GM19397 (cell line): ENCODE measurements around the gene LRRK1.

Source experiments
- ATAC-seq: cut with Tn5 transposase; IDR thresholded peaks from one replicate; pipeline ENCODE4 v1.9.1; 2021; ENCODE audit warnings: mild to moderate bottlenecking, moderate library complexity; ENCODE audit not compliant: unreplicated experiment

Gene LRRK1

DNA sequence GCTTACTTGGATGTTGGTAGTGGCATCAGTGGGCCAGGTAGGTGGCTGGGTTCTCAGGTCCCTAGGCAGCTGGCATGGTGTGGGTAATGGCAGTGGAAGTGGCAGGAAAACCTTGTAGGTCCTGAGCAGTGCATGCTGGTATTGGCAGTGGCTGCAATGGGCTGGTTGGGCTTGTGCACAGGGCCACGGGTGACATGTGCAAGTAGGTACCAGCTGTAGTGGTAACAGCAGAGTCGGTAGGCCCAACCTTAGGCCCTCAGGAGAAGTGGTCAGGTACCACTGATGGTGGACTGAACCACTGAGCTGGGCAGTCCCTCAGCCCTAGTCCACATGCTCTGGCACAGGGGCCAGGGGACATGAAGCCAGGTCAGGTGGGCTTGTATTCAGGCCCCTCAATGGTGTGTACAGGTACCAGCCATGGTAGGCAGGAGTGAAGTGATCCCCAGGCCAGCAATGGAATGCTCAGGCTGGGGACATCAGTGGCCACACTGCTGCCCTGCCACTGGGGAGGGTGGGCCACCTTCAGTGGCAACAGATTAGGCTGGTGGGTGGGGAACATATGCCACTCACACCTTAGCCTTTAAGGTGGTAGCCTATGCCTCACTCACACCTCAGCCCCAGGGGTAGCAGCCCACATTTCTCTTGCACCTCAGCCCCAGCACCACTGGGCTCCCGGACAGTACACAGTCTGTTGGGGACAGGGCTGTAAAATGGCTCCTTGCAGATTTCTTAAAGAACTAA lies 118.1 kb downstream of the LRRK1 start:
- no peak for ATAC-seq

DNA sequence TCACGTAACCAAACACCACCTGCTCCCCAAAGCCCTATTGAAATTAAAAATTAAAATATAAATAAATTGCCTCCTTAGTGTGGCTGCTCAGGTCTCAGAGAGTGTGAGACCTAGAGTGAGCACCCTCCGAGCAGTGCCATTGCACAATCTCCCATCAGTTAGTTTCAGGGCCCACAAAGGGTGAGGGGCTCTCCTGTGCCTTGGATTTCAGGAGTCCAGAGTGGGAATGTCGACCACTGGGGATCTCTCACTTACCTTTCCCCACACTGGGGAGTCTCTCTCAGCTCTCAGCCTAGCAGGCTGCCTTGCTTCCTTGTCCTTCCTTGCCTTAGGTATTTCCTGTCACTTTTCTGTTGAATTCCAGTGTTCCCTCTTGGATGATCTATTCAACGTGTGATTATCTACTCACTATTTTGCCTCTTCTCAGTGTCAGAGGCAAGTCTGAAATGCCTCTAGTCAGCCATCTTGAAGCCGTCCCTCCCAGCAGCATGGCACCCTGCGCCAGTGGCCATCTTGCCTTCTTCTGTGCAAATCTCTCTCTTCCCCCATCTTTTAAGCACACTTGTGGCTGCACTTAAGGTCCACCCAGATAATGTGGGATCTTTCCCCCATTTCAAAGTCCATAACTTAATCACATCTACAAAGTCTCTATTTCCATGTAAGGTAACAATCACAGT lies 119.3 kb downstream of the LRRK1 start:
- ATAC-seq: no peak

DNA sequence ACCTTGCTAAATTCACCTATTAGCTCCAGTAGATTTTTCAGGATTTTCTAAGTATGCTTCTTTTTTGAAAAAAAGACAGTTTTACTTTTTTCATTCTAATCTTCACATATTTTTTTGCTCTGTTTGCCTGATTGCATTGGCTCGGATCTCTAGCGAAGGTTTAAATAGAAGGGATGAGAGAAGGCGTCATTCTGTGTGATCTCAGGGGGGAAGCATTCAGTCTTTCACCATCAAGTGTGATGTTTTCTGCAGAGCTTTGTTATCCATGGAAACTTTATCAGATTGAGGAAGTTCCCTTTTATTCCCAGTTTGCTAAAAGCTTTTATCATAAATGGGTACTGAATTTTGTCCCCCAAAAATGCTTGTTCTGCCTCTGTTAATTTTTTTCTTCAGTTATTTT lies 120.3 kb downstream of the LRRK1 start:
- ATAC-seq: no peak

DNA sequence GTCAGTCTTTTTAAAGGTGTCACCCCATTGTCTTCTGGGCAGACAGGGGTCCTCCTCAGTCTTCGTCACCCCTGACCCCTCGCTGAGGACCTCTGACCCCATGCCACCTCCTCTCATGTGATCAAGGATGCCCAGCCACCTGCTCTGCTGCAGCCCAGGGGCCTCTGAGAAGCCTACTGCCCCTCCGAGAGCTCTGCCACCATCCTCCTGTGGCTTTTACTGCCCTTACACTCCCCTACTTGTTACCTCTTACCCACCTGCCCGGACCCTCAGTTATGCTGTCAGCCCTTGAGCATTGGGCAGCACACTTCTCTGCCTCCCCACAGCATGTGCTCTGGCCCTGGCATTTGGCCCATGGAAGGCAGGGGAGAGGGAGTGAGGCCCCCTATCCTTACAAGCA lies 123.2 kb downstream of the LRRK1 start:
- no peak for ATAC-seq

DNA sequence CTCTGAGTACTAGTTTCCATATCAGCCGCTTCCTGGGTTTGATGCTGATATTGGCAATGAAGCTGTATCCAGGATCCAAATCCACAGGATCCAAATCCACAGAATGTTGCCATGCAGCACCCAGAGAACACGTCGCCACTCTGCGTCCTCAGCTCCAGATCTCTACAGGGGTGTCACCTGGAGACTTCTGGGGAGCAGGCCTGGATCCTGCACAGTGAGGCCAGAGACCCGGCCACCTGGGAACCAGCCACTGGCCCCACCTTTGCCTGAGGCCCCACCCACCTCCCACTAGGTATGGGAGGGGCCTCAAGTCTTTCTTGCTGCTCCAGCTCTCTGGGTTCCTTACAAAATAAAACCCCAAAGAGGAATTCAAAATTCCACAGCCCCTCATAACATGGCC lies 123.9 kb downstream of the LRRK1 start:
- ATAC-seq: no peak

DNA sequence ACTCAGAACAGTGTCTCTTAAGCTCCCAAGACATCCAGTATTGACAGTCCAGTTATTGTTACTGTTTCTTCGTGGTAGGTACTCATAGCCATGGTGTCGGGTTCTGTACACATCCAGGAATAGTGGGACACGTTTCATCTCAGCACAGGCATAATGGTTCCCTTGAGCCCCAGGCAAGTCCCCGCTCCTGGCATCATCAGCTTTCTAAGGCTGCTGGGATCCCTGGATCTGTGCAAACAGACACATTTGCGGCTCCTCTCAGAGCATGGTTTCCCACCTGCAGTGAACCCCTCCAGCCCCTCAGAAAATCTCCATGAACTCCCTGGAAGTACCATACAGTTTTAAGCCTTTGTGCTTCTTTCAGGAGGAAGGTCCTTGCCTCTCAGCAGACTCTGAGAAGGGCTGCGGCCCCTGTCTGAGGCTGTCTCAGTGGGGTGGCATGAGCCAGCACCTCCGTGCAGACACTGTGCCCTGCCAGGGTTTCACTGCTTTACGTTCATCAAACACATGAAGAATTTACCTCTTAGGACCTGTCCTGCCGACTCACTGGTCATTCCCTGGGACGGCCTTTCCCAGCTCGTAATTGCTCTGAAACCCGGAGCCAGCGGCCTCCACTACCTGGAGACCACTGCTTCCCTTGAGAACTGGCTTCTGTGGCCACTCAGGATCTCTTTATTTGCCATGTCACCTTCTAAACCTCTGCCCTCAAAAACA lies 124.9 kb downstream of the LRRK1 start:
- ATAC-seq: no peak

DNA sequence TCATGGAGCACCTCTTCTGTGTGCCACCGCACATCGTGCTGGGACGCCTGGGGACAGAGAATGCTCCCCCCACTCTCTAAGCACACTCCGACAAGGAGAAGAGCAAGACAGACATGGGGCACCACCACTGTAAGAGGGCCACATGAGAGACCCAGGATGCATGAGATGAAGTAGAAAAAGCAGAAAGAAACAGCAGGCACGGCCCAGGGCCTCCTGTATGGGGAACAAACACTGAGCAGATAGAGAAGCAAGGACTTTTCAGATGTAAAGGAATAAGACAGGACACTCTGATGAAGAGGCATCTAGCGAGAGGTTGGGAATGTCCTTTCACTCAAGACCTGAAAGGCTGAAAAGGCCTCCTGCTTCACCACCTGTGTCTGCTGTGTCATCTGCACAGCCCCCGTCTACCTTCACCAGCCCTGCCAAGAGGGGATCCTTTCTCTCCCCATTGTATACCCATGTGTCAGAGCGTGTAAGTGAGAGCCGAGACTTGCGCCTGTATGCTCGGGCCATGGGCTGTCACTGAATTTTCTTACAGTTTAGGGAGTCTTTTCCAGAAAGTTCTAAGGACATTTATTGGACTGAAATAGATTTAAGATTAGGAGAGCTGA lies 125.6 kb downstream of the LRRK1 start:
- no peak for ATAC-seq

DNA sequence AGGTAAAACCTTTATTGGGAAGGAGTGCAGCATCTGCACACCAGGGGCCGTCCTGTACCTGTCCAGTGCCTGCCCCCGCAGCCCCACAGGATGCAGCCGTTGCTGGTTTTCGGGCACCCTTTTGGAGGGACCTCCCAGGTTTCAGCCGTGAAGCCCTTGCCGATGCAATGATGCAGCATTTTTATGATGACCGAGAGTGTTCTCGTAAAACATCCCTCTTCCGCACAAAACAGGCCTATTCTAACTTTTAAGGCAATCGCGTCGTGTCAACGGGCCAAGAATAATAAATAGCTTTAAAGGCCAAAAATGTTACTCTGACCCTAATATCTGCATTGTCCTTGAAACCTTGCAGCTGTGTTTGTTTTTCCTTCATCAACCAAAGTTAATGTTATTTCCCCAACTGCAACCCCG lies 126.1 kb downstream of the LRRK1 start:
- ATAC-seq: no peak

DNA sequence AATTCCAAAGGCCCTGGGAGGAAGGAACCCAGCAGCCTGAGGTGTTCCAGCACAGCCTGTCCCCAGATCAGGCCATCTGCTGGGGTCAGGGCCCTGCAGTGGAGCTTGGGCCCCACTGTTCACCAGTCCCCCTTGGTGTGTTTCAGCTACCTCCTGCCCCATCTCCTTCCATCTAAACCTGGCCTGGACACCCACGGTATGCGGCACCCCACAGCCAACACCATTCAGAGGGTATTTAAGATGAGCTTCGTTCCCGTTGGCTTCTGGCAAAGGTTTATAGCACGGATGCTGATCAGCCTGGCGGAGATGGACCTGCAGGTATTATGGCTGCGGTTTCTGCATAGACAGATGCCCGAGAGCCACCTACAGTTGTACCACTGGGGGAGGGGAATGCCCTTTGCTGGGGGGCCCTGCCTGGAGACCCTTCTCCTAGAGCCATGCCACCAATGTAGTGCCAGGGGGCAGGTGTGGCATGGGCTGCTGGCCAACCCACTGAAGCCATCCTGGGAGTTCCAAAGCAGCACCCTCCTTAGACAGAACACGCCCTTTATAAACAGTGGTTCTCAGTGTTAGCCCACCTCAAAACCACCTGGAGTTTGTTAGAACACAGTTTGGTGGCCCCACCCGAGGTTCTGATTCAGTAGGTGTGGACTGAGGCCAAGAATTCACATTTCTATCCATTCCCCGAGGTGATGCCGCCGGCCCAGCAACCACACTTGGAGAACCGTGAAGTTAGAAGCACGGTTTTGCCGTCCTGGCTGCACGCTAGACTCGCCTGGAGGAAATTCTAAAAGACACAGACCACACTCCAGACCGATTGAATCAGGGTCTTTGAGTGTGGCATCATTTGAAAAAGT lies 126.9 kb downstream of the LRRK1 start:
- no peak for ATAC-seq

DNA sequence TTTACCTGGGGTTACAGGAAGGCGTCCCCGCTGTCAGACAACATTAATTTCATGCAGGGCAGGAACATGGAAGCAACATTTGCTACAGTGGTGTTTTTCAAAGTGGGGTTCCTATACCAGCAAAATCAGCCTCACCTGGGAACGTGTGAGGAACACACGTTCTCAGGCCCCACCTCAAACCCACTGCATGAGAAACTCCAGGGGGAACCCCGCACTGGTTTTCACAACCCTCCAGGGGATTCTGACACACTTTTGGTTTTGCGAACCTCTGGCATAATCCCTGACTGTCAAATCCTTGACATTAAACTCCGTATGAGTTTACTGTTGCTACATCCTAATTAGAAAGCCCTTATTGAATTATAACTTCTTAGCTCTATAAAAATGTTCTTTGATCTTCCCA lies 127.7 kb downstream of the LRRK1 start:
- ATAC-seq: no peak

DNA sequence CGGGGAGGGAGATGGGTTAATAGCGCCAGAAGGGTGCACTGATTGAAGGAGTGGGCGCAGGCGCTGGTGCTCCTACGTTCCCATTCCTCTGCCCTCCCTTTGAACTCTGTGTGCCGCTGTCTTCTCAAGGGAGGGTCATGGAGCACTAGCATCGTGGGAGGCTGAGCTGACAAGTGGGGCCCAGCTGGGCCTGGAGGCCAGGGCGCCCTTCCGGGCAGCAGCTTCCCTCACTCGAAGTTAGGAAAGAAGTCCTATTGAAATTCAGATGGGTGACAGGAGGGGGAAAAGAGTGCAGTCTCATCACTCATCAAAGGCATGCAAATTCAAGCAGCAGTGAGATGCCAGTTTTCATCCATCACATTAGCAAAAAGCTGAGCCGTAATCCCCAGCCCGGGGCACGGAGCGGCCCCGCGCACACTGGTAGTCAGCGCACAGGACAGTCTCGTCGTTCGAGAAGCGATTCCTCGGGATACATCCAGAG lies 128.2 kb downstream of the LRRK1 start:
- ATAC-seq: no peak

DNA sequence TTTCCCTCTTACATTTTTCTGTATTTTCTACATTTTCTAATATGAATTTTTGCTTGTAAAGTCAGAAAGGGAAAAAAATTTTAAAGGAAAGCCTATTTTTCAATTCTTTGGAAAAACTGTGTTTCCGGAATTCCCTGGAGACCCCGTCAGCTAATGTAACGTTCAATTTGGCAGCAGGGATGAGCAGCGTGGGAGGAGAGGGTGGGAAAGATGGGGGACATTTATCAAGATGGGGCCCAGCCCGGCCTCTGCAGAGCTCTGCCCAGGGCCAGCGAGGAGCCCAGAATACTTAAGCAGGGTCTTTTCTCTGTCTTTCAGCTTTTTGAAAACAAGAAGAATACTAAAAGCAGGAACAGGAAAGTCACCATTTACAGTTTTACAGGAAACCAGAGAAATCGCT lies 129.0 kb downstream of the LRRK1 start:
- no peak for ATAC-seq

DNA sequence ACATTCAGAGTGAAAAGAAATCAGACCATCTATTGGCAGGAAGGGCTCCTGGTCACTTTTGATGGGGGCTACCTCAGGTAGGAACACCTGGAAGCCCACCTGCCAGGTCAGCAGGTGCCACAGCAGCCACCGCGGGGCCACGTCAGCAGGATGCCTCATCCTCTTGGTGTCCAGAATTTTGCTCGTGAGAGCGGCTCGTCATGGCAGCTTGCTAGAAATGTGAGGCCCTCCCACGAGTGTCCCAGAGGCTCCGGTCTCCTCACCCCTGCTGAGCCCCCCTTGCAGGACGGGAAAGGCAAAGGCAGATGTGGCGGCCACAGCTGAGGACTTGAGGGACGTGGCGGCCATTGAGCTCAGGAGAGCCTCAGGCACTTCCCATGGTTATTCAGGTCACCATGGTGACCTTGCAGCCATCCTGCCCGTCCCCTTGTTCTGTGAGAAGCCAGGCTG lies 129.4 kb downstream of the LRRK1 start:
- ATAC-seq: no peak

DNA sequence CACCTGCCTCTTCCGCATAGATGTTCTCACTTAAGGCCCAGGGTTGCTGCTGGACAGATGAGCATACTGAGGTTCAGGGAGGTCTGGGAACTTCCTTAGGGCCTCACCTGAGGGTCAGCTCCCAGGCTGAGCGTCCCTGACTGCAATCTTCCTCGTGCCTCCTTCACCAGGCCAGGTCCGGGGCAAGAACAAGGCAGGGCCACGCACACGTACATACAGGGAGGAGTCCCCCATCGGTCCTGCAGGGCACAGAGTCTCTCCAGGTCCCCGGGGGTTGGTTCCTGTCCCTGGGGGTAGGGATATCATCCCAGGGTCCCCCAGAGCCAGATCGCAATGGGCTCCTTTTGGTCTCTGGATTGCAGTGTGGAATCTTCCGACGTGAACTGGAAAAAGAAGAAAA lies 130.1 kb downstream of the LRRK1 start:
- ATAC-seq: no peak

DNA sequence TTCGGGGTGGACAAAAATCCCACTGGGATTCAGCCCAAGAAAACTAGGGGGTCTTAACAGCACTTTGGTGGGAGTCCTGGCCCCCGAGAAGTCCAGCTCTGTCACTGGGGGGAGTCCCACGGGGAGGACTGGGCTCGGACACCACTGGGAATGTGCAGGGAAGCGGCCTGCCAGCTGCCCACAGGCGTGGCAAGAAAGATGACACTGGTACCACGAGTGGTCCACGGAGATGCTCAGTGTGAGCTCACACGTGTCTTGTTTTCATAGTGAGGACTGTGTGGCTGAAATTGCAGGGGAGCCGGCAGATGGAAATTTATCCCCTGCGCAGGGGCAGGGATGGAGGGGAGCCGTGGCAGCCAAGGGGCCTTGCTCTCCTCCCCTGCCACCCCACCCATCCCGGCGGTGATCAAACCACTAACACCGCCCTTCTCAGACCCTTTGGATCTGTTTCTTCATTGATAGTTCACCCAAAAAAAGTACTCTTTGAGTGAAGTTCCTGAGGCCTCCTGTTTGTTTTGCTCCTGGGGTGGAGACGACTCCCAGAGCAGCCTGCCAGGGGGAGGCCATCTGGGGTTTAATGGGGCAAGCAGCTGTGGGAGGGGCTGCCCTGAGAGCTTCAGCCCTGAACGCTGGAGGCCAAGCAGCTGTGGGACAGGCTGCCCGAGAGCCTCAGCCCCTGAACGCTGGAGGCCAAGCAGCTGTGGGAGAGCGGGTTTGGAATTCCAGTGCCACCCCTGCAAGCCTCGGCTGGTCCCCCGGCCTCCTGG lies 130.9 kb downstream of the LRRK1 start:
- no peak for ATAC-seq

DNA sequence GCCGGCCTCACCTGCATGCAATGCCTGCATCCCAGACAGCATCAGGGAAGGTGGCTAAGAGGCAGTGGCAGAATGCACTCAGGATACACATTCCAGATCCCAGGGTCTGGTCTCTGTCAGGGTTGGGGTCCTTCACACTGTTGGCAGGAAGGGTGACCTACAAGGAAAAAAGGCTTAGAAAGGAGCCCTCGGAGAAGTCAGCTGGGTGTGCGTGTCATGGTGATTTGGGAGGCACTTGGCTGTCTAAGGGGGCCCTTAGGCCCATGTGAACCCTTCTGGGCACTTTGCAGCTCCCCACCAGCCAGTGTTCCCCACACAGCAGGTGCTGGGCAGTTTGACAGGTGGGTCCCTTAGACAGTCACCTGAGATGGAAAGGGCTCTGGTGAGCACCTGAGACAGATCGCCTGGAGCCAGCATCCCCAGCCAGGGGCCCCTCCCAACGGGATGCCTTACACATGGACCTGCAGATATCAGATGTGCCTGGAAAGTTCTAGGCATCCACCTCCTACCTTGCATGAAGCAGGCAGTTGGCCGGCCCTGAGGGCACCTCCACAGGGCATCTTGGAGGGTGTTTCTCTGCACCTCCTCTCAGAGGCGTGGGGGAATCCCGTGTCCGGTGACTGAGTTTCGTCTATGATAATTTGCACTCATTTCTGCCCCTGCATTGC lies 131.6 kb downstream of the LRRK1 start:
- ATAC-seq: no peak

DNA sequence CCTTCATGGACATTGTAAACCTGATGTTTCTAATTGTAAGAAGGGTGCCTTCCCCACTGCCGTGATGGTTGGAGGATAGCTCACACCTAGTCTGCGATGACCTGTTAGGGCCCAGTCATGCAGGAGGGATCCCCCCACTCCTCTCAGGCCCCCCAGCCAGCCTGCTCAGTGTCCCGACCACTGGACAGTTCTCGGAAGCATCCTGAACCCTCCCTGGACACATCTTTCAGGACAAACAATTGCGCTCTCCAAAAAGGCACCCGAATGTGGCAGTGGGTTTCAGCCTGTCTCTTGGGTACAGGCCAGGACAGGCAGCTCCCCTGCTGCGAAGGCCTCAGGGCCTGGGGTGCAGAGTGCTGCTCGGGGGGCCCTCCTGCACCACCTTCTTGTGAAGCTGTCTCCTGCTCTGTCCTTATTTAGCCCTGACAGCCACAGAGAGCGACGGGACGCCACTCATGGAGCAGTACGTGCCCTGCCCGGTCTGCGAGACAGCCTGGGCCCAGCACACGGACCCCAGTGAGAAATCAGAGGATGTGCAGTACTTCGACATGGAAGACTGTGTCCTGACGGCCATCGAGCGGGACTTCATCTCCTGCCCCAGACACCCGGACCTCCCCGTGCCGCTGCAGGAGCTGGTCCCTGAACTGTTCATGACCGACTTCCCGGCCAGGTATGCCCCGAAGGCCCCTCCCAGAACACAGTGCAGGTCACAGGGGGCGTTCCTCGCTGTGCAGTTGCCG lies 132.3 kb downstream of the LRRK1 start:
- no peak for ATAC-seq

DNA sequence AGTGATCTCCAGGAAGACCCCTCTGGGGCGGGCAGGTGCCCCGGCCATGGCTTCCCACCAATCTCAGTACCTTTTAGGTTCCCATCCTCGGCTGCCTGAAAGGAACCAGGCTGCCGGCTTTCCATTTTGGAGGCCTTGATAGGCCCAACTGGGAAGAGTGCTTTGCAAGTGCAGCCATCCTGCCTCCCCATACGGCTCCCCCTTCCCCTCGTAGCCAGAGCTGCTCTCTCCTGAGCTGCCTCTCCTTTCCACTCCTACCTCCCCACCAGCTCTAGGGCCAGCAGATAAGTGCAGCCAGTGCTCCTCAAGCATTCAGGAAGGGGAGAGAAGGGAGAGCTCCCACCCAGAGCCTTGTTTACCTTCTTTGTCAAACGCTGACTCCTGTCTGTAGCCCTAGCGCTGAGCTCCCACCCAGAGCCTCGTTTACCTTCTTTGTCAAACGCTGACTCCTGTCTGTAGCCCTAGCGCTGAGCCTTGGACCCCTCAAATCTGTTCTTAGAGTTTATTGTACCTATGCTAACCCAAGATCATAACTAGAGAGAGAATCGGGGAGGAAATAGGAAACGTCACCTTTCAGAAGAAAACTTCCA lies 133.0 kb downstream of the LRRK1 start:
- no peak for ATAC-seq
